Type B pancreatic cell (in vitro differentiated cells): ENCODE data around the gene KRT13. TPM values are rescaled to one million over a fixed set of nuclear protein-coding genes. Genes with fewer than 3 reads are reported as not detected.

Source experiments
- DNase-seq: peaks from one replicate; pipeline ENCODE4 v3.0.0; 2021; ENCODE audit warnings: mixed read lengths; ENCODE audit not compliant: unreplicated experiment; ENCODE audit errors: extremely low spot score
- H3K27ac Mint-ChIP-seq: 2 replicates; pipeline ENCODE4 v1.8.0; 2021; ENCODE audit warnings: mild to moderate bottlenecking, mixed read lengths
- H3K27me3 Mint-ChIP-seq: 2 replicates; pipeline ENCODE4 v1.8.0; 2021; ENCODE audit warnings: mixed read lengths
- H3K36me3 Mint-ChIP-seq: 2 replicates; pipeline ENCODE4 v1.8.0; 2021; ENCODE audit warnings: mixed read lengths
- H3K4me1 Mint-ChIP-seq: one replicate; pipeline ENCODE4 v1.8.0; 2021; ENCODE audit warnings: mixed read lengths; ENCODE audit not compliant: unreplicated experiment
- H3K4me3 Mint-ChIP-seq: 2 replicates; pipeline ENCODE4 v1.8.0; 2021; ENCODE audit warnings: mild to moderate bottlenecking, mixed read lengths
- H3K9me3 Mint-ChIP-seq: 2 replicates; pipeline ENCODE4 v1.8.0; 2021; ENCODE audit warnings: mixed read lengths
- total RNA-seq: library from RNA; stranded (reverse); gene quantifications from 2 replicates; pipeline ENCODE4 v1.2.1, GENCODE V29; 2021; ENCODE audit warnings: low replicate concordance
- TF ChIP-seq, protein P1 (sequence below): fragments of 200-600 bp; sonication (generic); conservative IDR thresholded peaks from 2 replicates; pipeline ENCODE4 v1.5.0; 2021; ENCODE audit warnings: antibody characterized with exemption, mild to moderate bottlenecking

The KRT13 gene
- total RNA-seq, 1 donor from 2014 or later: 869 TPM

DNA sequence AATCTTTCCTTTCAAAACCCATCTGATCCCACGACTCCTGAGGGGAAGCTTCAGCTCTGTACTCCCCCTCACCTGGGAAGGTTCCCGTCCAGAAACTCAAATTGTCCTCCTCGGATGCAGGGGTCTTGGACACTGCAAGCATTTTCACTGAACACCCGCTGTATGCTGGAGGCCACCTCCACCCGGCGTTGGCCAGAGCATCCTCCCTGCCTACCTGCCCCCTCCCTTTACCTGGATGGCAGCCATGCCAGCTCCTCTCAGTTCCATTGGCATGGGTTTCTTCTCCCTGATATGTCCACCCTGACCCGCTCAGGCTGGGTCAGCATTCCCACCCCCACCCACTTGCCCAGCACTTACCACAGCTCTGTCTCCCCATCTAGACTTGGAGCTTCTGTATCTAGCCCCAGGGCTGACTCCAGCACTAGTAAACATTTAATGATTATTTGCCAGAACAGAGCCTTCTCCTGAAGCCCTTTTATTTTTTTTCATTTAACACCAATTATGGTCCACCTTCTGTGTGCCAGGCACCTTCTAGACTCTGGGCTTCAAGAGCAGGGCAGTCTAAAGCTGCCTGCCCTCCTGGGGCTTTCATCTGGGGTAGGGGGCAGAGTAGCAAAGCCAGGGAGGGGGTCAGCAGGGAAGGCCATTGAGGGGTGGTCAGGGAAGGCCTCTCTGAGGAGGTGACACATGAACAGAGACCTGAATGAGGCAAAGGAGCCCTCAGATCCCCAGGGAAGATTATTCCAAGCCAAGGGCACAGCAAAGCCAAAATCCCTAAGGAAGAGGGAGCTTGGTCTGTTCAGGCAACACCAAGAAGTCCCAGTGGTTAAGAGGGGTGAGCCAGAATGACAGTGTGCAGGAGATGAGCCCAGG is 31.6 kb upstream of the KRT13 start:
- Mint-ChIP-seq H3K4me3 (peak overlapping the region; percentile 15), H3K4me1 (peaks cover 37% of the 10 kb centered on the region), H3K27me3 (peaks cover 7% of the 10 kb centered on the region)

DNA sequence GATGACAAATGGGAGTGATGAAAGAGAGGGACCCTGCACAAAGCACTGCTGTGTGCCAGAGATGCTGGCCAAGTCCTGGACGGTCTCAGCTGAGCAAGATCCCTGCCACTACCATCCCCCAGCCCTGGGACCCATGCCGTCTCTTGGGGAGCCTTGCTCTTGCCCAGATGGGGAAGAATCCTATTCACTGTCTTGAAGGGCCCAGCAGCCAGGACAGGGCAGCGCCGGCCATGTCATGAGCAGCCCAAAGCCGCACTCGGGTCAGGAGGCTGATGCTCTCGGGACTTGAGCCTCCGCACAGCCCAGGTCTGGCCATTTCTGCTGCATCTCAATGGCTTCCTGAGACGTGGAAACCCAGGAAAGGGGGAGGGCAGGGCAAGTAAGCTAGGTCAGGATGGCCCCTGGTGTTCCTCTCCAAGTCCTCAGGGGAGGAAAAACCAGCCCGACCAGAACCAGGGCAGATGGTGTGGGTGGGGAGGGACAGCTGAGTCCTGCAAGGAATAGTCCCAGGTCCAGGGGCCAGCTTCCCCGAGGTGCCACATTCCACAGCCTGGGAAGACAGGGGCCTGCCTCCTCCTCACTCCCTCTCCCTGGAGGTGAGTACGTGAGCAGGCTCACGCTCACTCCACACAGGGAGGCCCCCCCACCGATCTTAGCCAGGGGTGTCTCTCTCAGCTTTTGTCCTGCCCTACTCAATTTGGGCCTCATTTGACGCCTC is 30.5 kb upstream of the KRT13 start:
- Mint-ChIP-seq H3K36me3 (no peaks in the 10 kb centered on the region), H3K27me3 (peaks cover 7% of the 10 kb centered on the region), H3K9me3 (no peaks in the 10 kb centered on the region), H3K27ac (no peak overlapping the region), H3K4me1 (peaks cover 33% of the 10 kb centered on the region), H3K4me3 (peak overlapping the region; percentile 30)
- TF ChIP-seq, protein P1, sequence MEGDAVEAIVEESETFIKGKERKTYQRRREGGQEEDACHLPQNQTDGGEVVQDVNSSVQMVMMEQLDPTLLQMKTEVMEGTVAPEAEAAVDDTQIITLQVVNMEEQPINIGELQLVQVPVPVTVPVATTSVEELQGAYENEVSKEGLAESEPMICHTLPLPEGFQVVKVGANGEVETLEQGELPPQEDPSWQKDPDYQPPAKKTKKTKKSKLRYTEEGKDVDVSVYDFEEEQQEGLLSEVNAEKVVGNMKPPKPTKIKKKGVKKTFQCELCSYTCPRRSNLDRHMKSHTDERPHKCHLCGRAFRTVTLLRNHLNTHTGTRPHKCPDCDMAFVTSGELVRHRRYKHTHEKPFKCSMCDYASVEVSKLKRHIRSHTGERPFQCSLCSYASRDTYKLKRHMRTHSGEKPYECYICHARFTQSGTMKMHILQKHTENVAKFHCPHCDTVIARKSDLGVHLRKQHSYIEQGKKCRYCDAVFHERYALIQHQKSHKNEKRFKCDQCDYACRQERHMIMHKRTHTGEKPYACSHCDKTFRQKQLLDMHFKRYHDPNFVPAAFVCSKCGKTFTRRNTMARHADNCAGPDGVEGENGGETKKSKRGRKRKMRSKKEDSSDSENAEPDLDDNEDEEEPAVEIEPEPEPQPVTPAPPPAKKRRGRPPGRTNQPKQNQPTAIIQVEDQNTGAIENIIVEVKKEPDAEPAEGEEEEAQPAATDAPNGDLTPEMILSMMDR: no peak
- DNase-seq: no peak

More for the DNA sequence above, 31.6 kb upstream of the KRT13 start:
- TF ChIP-seq, protein P1: no peak
- Mint-ChIP-seq H3K27ac (peak overlapping the region; percentile 65), H3K9me3 (no peaks in the 10 kb centered on the region), H3K36me3 (no peaks in the 10 kb centered on the region)
- no peak for DNase-seq

DNA sequence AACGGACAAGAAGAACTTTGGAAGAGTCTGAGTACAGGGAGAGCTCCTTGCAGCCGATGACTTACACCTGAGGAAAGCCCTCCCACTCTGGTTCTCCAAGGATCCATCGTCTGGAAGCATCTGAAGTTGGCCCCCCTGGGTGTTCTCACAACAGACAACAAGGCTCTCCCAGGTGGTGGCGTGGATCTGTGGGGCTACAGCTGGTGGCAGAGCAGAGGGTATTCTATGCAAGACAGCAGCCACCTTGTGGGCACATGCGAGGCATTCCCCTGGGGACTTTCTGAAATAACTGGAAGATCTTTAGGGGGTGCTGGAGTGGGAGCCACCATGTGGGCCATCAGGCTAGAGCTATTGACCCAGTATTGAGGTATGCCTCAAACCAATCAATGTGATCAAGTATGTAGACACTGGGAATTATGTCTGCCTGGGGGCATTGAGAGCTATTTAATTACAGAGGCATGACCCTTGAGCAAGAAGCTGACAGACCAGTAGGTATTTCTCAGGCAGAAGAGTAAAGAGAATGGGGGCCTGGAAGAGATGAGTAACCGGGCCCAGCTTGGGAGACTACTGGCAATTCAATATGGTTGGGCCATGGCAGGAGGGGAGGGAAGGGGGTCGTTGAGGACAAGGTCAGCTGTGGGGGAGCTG is 29.6 kb upstream of the KRT13 start:
- peaks cover 7% of the 10 kb centered on the region for H3K27me3 Mint-ChIP-seq
- H3K4me1 Mint-ChIP-seq: peaks cover 30% of the 10 kb centered on the region

DNA sequence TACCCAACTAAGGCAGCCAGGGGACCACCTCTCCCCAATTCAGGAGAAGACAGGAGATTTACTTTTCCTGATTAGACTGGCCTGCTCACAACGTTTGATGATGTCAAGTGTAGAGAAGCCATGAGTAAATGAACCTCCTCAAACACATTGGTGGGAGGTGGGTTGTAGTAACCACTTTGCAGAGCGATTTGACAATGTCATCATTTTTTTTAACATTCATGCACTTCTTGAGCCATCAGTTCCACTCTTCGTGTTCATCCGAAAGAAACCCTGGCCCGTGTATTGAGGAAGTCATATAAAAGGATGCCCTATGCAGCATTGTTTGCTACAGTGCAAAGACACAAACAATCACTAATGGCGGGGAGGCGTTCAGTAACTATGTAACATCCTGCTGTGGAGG is 28.2 kb upstream of the KRT13 start:
- peaks cover 19% of the 10 kb centered on the region for H3K27me3 Mint-ChIP-seq
- H3K9me3 Mint-ChIP-seq: no peaks in the 10 kb centered on the region
- TF ChIP-seq, protein P1: no peak
- DNase-seq: no peak
- H3K4me3 Mint-ChIP-seq: no peak overlapping the region
- H3K27ac Mint-ChIP-seq: no peak overlapping the region
- H3K4me1 Mint-ChIP-seq: peaks cover 34% of the 10 kb centered on the region
- no peaks in the 10 kb centered on the region for H3K36me3 Mint-ChIP-seq

More for the DNA sequence above, 29.6 kb upstream of the KRT13 start:
- TF ChIP-seq, protein P1: no peak
- no peaks in the 10 kb centered on the region for H3K36me3 Mint-ChIP-seq
- peak overlapping the region; percentile 30 for H3K4me3 Mint-ChIP-seq
- no peak overlapping the region for H3K27ac Mint-ChIP-seq
- no peak for DNase-seq
- no peaks in the 10 kb centered on the region for H3K9me3 Mint-ChIP-seq

- no peak for DNase-seq
- Mint-ChIP-seq H3K4me3 (no peak overlapping the region), H3K4me1 (peaks cover 34% of the 10 kb centered on the region), H3K9me3 (no peaks in the 10 kb centered on the region), H3K36me3 (no peaks in the 10 kb centered on the region), H3K27me3 (peaks cover 24% of the 10 kb centered on the region), H3K27ac (peak overlapping the region; percentile 64)
- TF ChIP-seq, protein P1: no peak
Measured at GRCh38 chr17:41532947-41533570, 27.6 kb upstream of the KRT13 start.
